Stimulated activated effector memory CD8-positive, alpha-beta T cell treated with anti-CD3 and anti-CD28 coated beads, Interleukin-12 subunit alpha, Interleukin-12 subunit beta, amount 100 ng/mL, for 72 hours (primary cell): ENCODE results near the gene MYO1A.
"Not testable (repeated sequence)": the region's sequence is repeated elsewhere in the genome, so short reads cannot be mapped to it uniquely, and the experiment has no call there.

ENCODE experiments used
- ATAC-seq: fragments of 150-1000 bp; cut with Tn5 transposase; 2 replicates; pipeline ENCODE4 v1.10.0; 2021
- DNase-seq, 2 donors: peaks; one replicate each; pipeline ENCODE4 v3.0.0; 2021 to 2022; ENCODE audit warnings: low spot score in 2 of 2
- H3K27ac Mint-ChIP-seq: one replicate; pipeline ENCODE4 v1.8.0; 2022; ENCODE audit warnings: mild to moderate bottlenecking, mixed read lengths
- H3K36me3 Mint-ChIP-seq: one replicate; pipeline ENCODE4 v1.8.0; 2022; ENCODE audit warnings: mild to moderate bottlenecking, mixed read lengths
- H3K4me1 Mint-ChIP-seq: one replicate; pipeline ENCODE4 v1.8.0; 2022; ENCODE audit warnings: mixed read lengths
- H3K4me3 Mint-ChIP-seq: one replicate; pipeline ENCODE4 v1.8.0; 2022; ENCODE audit warnings: mild to moderate bottlenecking, mixed read lengths
- H3K9me3 Mint-ChIP-seq: one replicate; pipeline ENCODE4 v1.8.0; 2022; ENCODE audit warnings: mixed read lengths

MYO1A gene

GRCh38 chr12:57069523-57069922 lies 19.6 kb upstream of the MYO1A start:
- no peaks in the 10 kb centered on the region for H3K9me3 Mint-ChIP-seq
- peaks cover 34% of the 10 kb centered on the region for H3K4me1 Mint-ChIP-seq
- DNase-seq (peak in 1 of 2 donors; percentile 67), ATAC-seq (peak; percentile 96)
- H3K36me3 Mint-ChIP-seq, result peaks cover 96% of the 10 kb centered on the region
- peak overlapping the region; percentile 90 for H3K27ac Mint-ChIP-seq
- peak overlapping the region; percentile 48 for H3K4me3 Mint-ChIP-seq

- peaks cover 96% of the 10 kb centered on the region for H3K36me3 Mint-ChIP-seq
- peak overlapping the region; percentile 59 for H3K4me3 Mint-ChIP-seq
- peak overlapping the region; percentile 53 for H3K27ac Mint-ChIP-seq
- ATAC-seq (peak; percentile 59), DNase-seq (no peak)
- H3K4me1 Mint-ChIP-seq, result peaks cover 42% of the 10 kb centered on the region
- H3K9me3 Mint-ChIP-seq, result no peaks in the 10 kb centered on the region
Observed at GRCh38 chr12:57066245-57066644, 16.3 kb upstream of the MYO1A start.

GRCh38 chr12:57063991-57064685 lies 14.2 kb upstream of the MYO1A start:
- no peak for DNase-seq
- Mint-ChIP-seq H3K9me3 (no peaks in the 10 kb centered on the region), H3K4me1 (peaks cover 29% of the 10 kb centered on the region), H3K36me3 (peaks cover 96% of the 10 kb centered on the region), H3K4me3 (peak overlapping the region; percentile 59), H3K27ac (peak overlapping the region; percentile 91)
- ATAC-seq, result peak; percentile 90

GRCh38 chr12:57058454-57058853 lies 8.5 kb upstream of the MYO1A start:
- no peaks in the 10 kb centered on the region for H3K9me3 Mint-ChIP-seq
- no peaks in the 10 kb centered on the region for H3K4me1 Mint-ChIP-seq
- no peak for DNase-seq
- no peak for ATAC-seq
- no peak overlapping the region for H3K27ac Mint-ChIP-seq
- no peak overlapping the region for H3K4me3 Mint-ChIP-seq
- H3K36me3 Mint-ChIP-seq, result peaks cover 89% of the 10 kb centered on the region

- Mint-ChIP-seq H3K4me3 (no peak overlapping the region), H3K36me3 (peaks cover 77% of the 10 kb centered on the region), H3K4me1 (no peaks in the 10 kb centered on the region), H3K9me3 (no peaks in the 10 kb centered on the region), H3K27ac (no peak overlapping the region)
- no peak for ATAC-seq
- no peak for DNase-seq
Observed at GRCh38 chr12:57057067-57057751, 7.3 kb upstream of the MYO1A start.

- H3K4me3 Mint-ChIP-seq, result no peak overlapping the region
- H3K36me3 Mint-ChIP-seq, result peaks cover 63% of the 10 kb centered on the region
- H3K27ac Mint-ChIP-seq, result no peak overlapping the region
- H3K9me3 Mint-ChIP-seq, result no peaks in the 10 kb centered on the region
- no peak for ATAC-seq
- no peak for DNase-seq
- peaks cover 6% of the 10 kb centered on the region for H3K4me1 Mint-ChIP-seq
Observed at GRCh38 chr12:57055824-57056223, 5.9 kb upstream of the MYO1A start.

- H3K4me1 Mint-ChIP-seq, result peaks cover 18% of the 10 kb centered on the region
- not testable (repeated sequence) for H3K27ac Mint-ChIP-seq, DNase-seq, H3K9me3 Mint-ChIP-seq, H3K4me3 Mint-ChIP-seq, ATAC-seq
- peaks cover 44% of the 10 kb centered on the region for H3K36me3 Mint-ChIP-seq
Observed at GRCh38 chr12:57053901-57054300, 4.0 kb upstream of the MYO1A start.

GRCh38 chr12:57053146-57053545 lies 3.2 kb upstream of the MYO1A start:
- not testable (repeated sequence) for H3K4me3 Mint-ChIP-seq, H3K27ac Mint-ChIP-seq, H3K9me3 Mint-ChIP-seq, DNase-seq, ATAC-seq
- Mint-ChIP-seq H3K4me1 (peaks cover 25% of the 10 kb centered on the region), H3K36me3 (peaks cover 36% of the 10 kb centered on the region)

GRCh38 chr12:57051011-57051410 lies 1.1 kb upstream of the MYO1A start:
- H3K27ac Mint-ChIP-seq, result no peak overlapping the region
- ATAC-seq (no peak), DNase-seq (no peak)
- H3K4me3 Mint-ChIP-seq, result no peak overlapping the region
- peaks cover 47% of the 10 kb centered on the region for H3K4me1 Mint-ChIP-seq
- H3K9me3 Mint-ChIP-seq, result no peaks in the 10 kb centered on the region
- H3K36me3 Mint-ChIP-seq, result peaks cover 15% of the 10 kb centered on the region

- H3K4me3 Mint-ChIP-seq, result no peak overlapping the region
- ATAC-seq, result no peak
- peaks cover under 1% of the 10 kb centered on the region for H3K36me3 Mint-ChIP-seq
- H3K27ac Mint-ChIP-seq, result peak overlapping the region; percentile 35
- no peaks in the 10 kb centered on the region for H3K9me3 Mint-ChIP-seq
- no peak for DNase-seq
- peaks cover 57% of the 10 kb centered on the region for H3K4me1 Mint-ChIP-seq
Observed at GRCh38 chr12:57049119-57049446, 846 bp downstream of the MYO1A start.

GRCh38 chr12:57048423-57049118 lies 1.4 kb downstream of the MYO1A start:
- Mint-ChIP-seq H3K27ac (peak overlapping the region; percentile 91), H3K4me1 (peaks cover 57% of the 10 kb centered on the region), H3K9me3 (no peaks in the 10 kb centered on the region), H3K36me3 (no peaks in the 10 kb centered on the region), H3K4me3 (no peak overlapping the region)
- ATAC-seq (no peak), DNase-seq (no peak)

- DNase-seq, result no peak
- no peak for ATAC-seq
- Mint-ChIP-seq H3K9me3 (no peaks in the 10 kb centered on the region), H3K4me1 (peaks cover 57% of the 10 kb centered on the region), H3K4me3 (peak overlapping the region; percentile 57), H3K27ac (peak overlapping the region; percentile 91), H3K36me3 (no peaks in the 10 kb centered on the region)
Observed at GRCh38 chr12:57047981-57048380, 1.9 kb downstream of the MYO1A start.

GRCh38 chr12:57046947-57047890 lies 2.7 kb downstream of the MYO1A start:
- Mint-ChIP-seq H3K4me3 (peak overlapping the region; percentile 57), H3K27ac (peak overlapping the region; percentile 91), H3K9me3 (no peaks in the 10 kb centered on the region), H3K36me3 (no peaks in the 10 kb centered on the region), H3K4me1 (peaks cover 57% of the 10 kb centered on the region)
- DNase-seq (peak; percentile 49 to 81), ATAC-seq (peak; percentile 96)

- H3K4me3 Mint-ChIP-seq, result peak overlapping the region; percentile 57
Observed at GRCh38 chr12:57046086-57046791, 3.7 kb downstream of the MYO1A start.

More at GRCh38 chr12:57046086-57046791, 3.7 kb downstream of the MYO1A start:
- DNase-seq (no peak), ATAC-seq (no peak)
- Mint-ChIP-seq H3K36me3 (no peaks in the 10 kb centered on the region), H3K27ac (peak overlapping the region; percentile 91), H3K4me1 (peaks cover 55% of the 10 kb centered on the region), H3K9me3 (no peaks in the 10 kb centered on the region)
